CD14-positive monocyte (primary cell): ENCODE data around the gene ASTN1. TPM values are rescaled to one million over a fixed set of nuclear protein-coding genes. Genes with fewer than 3 reads are reported as not detected.

Source experiments
- DNase-seq, 3 donors: peaks; one replicate each; pipeline ENCODE4 v3.0.0-alpha.2; 2011 to 2022
- H2AFZ ChIP-seq: 2 replicates; pipeline ENCODE4 v1.6.0; 2012; ENCODE audit warnings: mild to moderate bottlenecking, low read depth, low read length, inconsistent platforms; ENCODE audit not compliant: insufficient read depth, poor library complexity, severe bottlenecking
- H3K27ac ChIP-seq, 2 donors: 1 replicate in 1 of 2; 2 replicates in 1 of 2; pipeline ENCODE4 v1.5.1; 2012 to 2013; ENCODE audit warnings: low read length in 2 of 2, control low read depth in 1 of 2, inconsistent platforms in 1 of 2, low read depth in 1 of 2, mild to moderate bottlenecking in 1 of 2
- H3K27me3 ChIP-seq, 2 donors: one replicate each; pipeline versions ENCODE4 v1.6.0 to v1.6.1; 2011 to 2013; ENCODE audit warnings: low read length in 2 of 2; ENCODE audit not compliant: control insufficient read depth in 2 of 2, insufficient read depth in 2 of 2
- H3K36me3 ChIP-seq, 2 donors: replicated peaks in 1 of 2; 1 replicate in 1 of 2; 2 replicates in 1 of 2; pipeline versions ENCODE4 v1.5.1 to v1.6.1; 2012 to 2013; ENCODE audit warnings: low read length in 2 of 2, control low read depth in 1 of 2, inconsistent platforms in 1 of 2, mild to moderate bottlenecking in 1 of 2; ENCODE audit not compliant: insufficient read depth in 2 of 2, control insufficient read depth in 1 of 2
- H3K4me1 ChIP-seq, 2 donors: 1 replicate in 1 of 2; 2 replicates in 1 of 2; pipeline versions ENCODE4 v1.5.1 to v1.6.1; 2012 to 2013; ENCODE audit warnings: low read length in 2 of 2, control low read depth in 1 of 2, inconsistent platforms in 1 of 2, mild to moderate bottlenecking in 1 of 2, moderate library complexity in 1 of 2; ENCODE audit not compliant: insufficient read depth in 2 of 2, control insufficient read depth in 1 of 2
- H3K4me2 ChIP-seq: replicated peaks from 2 replicates; pipeline ENCODE3; 2012; ENCODE audit warnings: low read length, moderate library complexity, mild to moderate bottlenecking; ENCODE audit not compliant: poor library complexity, severe bottlenecking; ENCODE audit errors: extremely low read depth
- H3K4me3 ChIP-seq, 3 experiments: fragments of 200-600 bp in 1 of 3; sonication (generic) in 1 of 3; replicated peaks in 1 of 3; 1 replicate in 2 of 3; 2 replicates in 1 of 3; pipeline ENCODE4 v1.5.1; 2011 to 2013; ENCODE audit warnings: low read length in 3 of 3, mild to moderate bottlenecking in 3 of 3, control low read depth in 2 of 3, low read depth in 2 of 3, inconsistent platforms in 1 of 3, moderate library complexity in 1 of 3
- H3K79me2 ChIP-seq: 2 replicates; pipeline ENCODE4 v1.6.0; 2012; ENCODE audit warnings: mild to moderate bottlenecking, control low read depth, inconsistent platforms, low read length, moderate library complexity; ENCODE audit not compliant: insufficient read depth
- H3K9ac ChIP-seq: 2 replicates; pipeline ENCODE4 v1.6.0; 2017; ENCODE audit warnings: low read length, mild to moderate bottlenecking; ENCODE audit not compliant: insufficient read depth, poor library complexity, severe bottlenecking
- H3K9me3 ChIP-seq, 2 donors: replicated peaks in 1 of 2; 1 replicate in 1 of 2; 2 replicates in 1 of 2; pipeline versions ENCODE4 v1.5.1 to v1.6.1; 2012 to 2013; ENCODE audit warnings: low read length in 2 of 2, control low read depth in 1 of 2; ENCODE audit not compliant: control insufficient read depth in 1 of 2, insufficient read depth in 1 of 2
- H4K20me1 ChIP-seq: 2 replicates; pipeline ENCODE4 v1.6.0; 2012; ENCODE audit warnings: mild to moderate bottlenecking, low read length, control low read depth, moderate library complexity; ENCODE audit not compliant: insufficient read depth
- H3K27ac Mint-ChIP-seq, 7 donors: one replicate each; pipeline ENCODE4 v1.8.0; 2020; ENCODE audit warnings: mild to moderate bottlenecking in 7 of 7, mixed read lengths in 7 of 7, moderate library complexity in 6 of 7, inconsistent platforms in 2 of 7
- H3K27me3 Mint-ChIP-seq, 3 donors: one replicate each; pipeline ENCODE4 v1.8.0; 2021 to 2022; ENCODE audit warnings: low read depth in 3 of 3, mild to moderate bottlenecking in 3 of 3, mixed read lengths in 3 of 3, moderate library complexity in 3 of 3, inconsistent platforms in 1 of 3
- H3K36me3 Mint-ChIP-seq, 2 donors: one replicate each; pipeline ENCODE4 v1.8.0; 2020; ENCODE audit warnings: mixed read lengths in 2 of 2, inconsistent platforms in 1 of 2, mild to moderate bottlenecking in 1 of 2
- H3K4me1 Mint-ChIP-seq: one replicate; pipeline ENCODE4 v1.8.0; 2020; ENCODE audit warnings: mild to moderate bottlenecking, mixed read lengths
- H3K4me3 Mint-ChIP-seq, 2 donors: one replicate each; pipeline ENCODE4 v1.8.0; 2020; ENCODE audit warnings: mild to moderate bottlenecking in 2 of 2, mixed read lengths in 2 of 2, moderate library complexity in 1 of 2
- H3K9me3 Mint-ChIP-seq, 7 donors: one replicate each; pipeline ENCODE4 v1.8.0; 2020 to 2022; ENCODE audit warnings: mixed read lengths in 7 of 7, mild to moderate bottlenecking in 6 of 7, moderate library complexity in 6 of 7, inconsistent platforms in 2 of 7
- WGBS: methylation state at CpG from one replicate; pipeline ENCODE4 v1.1.5; 2013; ENCODE audit warnings: missing lambda C conversion rate; ENCODE audit not compliant: insufficient coverage; 5-methylcytosine and 5-hydroxymethylcytosine counted together
- intact Hi-C, 2 donors: fragments of 100-400 bp; cut with micrococcal nuclease; formaldehyde crosslinking; loops; one replicate each; pipeline versions ENCODE4 v1.15.0 to v1.15.1; 2023
- polyA plus RNA-seq, 3 donors: library from polyadenylated mRNA; depleted of rRNA in 1 of 3; unstranded in 2 of 3; stranded (reverse) in 1 of 3; fragments of 300-500 nt in 2 of 3; fragments of >200 nt in 1 of 3; fragmentation: Illumina TruSeq in 2 of 3; gene quantifications; 1 replicate in 2 of 3; 2 replicates in 1 of 3; pipeline ENCODE4 v1.2.3, GENCODE V29; 2012 to 2021
- TF ChIP-seq, protein P1 (sequence below): fragments of 200-600 bp; IDR thresholded peaks from one replicate; pipeline ENCODE4 v1.8.0; 2022; ENCODE audit warnings: antibody characterized with exemption, mild to moderate bottlenecking

The ASTN1 gene
- polyA plus RNA-seq, 3 donors, result not detected

DNA sequence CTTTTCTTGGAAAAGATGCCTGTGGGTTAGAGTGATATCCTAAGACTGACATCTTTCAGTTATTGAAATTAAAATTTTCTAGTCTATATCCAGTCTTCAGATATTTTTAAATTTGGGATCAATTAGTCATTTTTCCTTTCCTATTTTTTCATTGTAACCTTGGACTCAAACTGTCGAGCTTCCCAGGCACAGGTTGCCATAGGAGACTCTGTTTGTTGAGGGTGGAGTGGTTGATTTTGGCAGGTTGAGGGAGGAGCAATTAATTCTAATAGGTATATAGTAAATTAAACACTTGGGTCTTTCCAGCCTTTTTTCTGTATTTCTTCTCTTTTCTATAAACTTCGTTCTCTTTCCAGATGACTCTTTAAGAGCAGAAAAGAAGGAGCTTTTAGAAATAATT lies 326.8 kb downstream of the ASTN1 start:
- TF ChIP-seq, protein P1, sequence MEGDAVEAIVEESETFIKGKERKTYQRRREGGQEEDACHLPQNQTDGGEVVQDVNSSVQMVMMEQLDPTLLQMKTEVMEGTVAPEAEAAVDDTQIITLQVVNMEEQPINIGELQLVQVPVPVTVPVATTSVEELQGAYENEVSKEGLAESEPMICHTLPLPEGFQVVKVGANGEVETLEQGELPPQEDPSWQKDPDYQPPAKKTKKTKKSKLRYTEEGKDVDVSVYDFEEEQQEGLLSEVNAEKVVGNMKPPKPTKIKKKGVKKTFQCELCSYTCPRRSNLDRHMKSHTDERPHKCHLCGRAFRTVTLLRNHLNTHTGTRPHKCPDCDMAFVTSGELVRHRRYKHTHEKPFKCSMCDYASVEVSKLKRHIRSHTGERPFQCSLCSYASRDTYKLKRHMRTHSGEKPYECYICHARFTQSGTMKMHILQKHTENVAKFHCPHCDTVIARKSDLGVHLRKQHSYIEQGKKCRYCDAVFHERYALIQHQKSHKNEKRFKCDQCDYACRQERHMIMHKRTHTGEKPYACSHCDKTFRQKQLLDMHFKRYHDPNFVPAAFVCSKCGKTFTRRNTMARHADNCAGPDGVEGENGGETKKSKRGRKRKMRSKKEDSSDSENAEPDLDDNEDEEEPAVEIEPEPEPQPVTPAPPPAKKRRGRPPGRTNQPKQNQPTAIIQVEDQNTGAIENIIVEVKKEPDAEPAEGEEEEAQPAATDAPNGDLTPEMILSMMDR, result no peak
- DNase-seq, result no peak
- Histone ChIP-seq H3K9ac (no peak overlapping the region), H3K4me1 (no peaks in the 10 kb centered on the region), H3K36me3 (no peaks in the 10 kb centered on the region), H3K4me2 (no peak overlapping the region), H3K27ac (no peak overlapping the region), H3K79me2 (no peaks in the 10 kb centered on the region), H3K4me3 (no peak overlapping the region), H3K9me3 (no peaks in the 10 kb centered on the region), H3K27me3 (no peaks in the 10 kb centered on the region), H4K20me1 (no peaks in the 10 kb centered on the region), H2AFZ (no peak overlapping the region)
- no CpG with 5 or more reads among the region's 2 CpGs for WGBS
- H3K9me3 Mint-ChIP-seq, result peaks cover 0 to 4% (median 0%) of the 10 kb centered on the region in 7 donors
- no peak overlapping the region for H3K4me3 Mint-ChIP-seq
- no peak overlapping the region for H3K27ac Mint-ChIP-seq
- no peaks in the 10 kb centered on the region for H3K4me1 Mint-ChIP-seq
- intact Hi-C loops, result no loop called here
- H3K36me3 Mint-ChIP-seq, result no peaks in the 10 kb centered on the region
- no peaks in the 10 kb centered on the region for H3K27me3 Mint-ChIP-seq

DNA sequence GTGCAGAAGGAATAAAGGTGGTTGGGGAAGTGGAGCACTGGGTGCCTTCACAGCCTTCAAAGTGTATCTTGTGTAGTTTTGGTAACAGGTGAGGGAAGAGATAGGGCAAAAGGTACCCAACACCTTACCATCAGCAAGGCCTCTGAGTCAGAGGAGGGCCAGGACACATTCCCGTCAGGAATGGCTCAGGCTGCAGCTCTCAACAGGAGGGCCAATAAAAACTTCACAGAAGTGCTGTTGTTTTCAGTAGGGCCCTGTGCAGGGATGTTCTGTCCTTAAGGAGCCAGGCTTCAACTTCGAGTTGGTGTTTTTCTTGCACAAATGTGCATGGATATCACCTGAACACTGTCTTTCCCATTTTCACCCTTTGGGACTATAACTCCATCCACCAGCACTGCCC lies 333.4 kb downstream of the ASTN1 start:
- DNase-seq, result no peak
- no peaks in the 10 kb centered on the region for H4K20me1 ChIP-seq
- no peak overlapping the region for H3K4me2 ChIP-seq
- no peak overlapping the region for H3K27ac ChIP-seq
- no peaks in the 10 kb centered on the region for H3K79me2 ChIP-seq
- H3K4me1 ChIP-seq, result no peaks in the 10 kb centered on the region
- H3K9me3 ChIP-seq, result no peaks in the 10 kb centered on the region
- H3K4me3 Mint-ChIP-seq, result no peak overlapping the region
- WGBS, result 50% methylated on average over 1 of the region's 2 CpGs
- no peaks in the 10 kb centered on the region for H3K27me3 ChIP-seq
- no peaks in the 10 kb centered on the region for H3K4me1 Mint-ChIP-seq
- intact Hi-C loops, result no loop called here
- H3K9me3 Mint-ChIP-seq, result peaks cover 0 to 2% (median 0%) of the 10 kb centered on the region in 7 donors
- no peak overlapping the region for H2AFZ ChIP-seq
- no peak overlapping the region for H3K27ac Mint-ChIP-seq
- H3K9ac ChIP-seq, result no peak overlapping the region
- no peaks in the 10 kb centered on the region for H3K27me3 Mint-ChIP-seq
- H3K36me3 Mint-ChIP-seq, result no peaks in the 10 kb centered on the region
- TF ChIP-seq, protein P1, result no peak
- H3K36me3 ChIP-seq, result no peaks in the 10 kb centered on the region
- H3K4me3 ChIP-seq, result no peak overlapping the region
